Activated CD4-positive, alpha-beta T cell treated with anti-CD3 and anti-CD28 coated beads, Interleukin-2, amount 10 ng/mL, durations not matched to agents 24 days and 14 days (primary cell): ENCODE data around the gene ST6GALNAC3. TPM values are rescaled to one million over a fixed set of nuclear protein-coding genes. Genes with fewer than 3 reads are reported as not detected.

Experiments
- DNase-seq: peaks from one replicate; pipeline ENCODE4 v3.0.0; 2022
- H3K27ac Mint-ChIP-seq: one replicate; pipeline ENCODE4 v1.8.0; 2022; ENCODE audit warnings: mild to moderate bottlenecking, mixed read lengths
- H3K27me3 Mint-ChIP-seq: one replicate; pipeline ENCODE4 v1.8.0; 2022; ENCODE audit warnings: mixed read lengths
- H3K36me3 Mint-ChIP-seq: one replicate; pipeline ENCODE4 v1.8.0; 2022; ENCODE audit warnings: low read depth, mild to moderate bottlenecking, mixed read lengths
- H3K4me1 Mint-ChIP-seq: one replicate; pipeline ENCODE4 v1.8.0; 2021; ENCODE audit warnings: mixed read lengths
- H3K4me3 Mint-ChIP-seq: one replicate; pipeline ENCODE4 v1.8.0; 2022; ENCODE audit warnings: mild to moderate bottlenecking, moderate library complexity, mixed read lengths
- H3K9me3 Mint-ChIP-seq: one replicate; pipeline ENCODE4 v1.8.0; 2021; ENCODE audit warnings: mixed read lengths
- intact Hi-C: fragments of 100-400 bp; cut with micrococcal nuclease; formaldehyde crosslinking; loops from one replicate; pipeline ENCODE4 v1.15.1; 2023
- total RNA-seq: library from RNA; stranded (reverse); gene quantifications from 2 replicates; pipeline ENCODE4 v1.2.3, GENCODE V29; 2022

ST6GALNAC3 gene
- total RNA-seq, 1 donor from 2014 or later: 0.28 TPM

DNA sequence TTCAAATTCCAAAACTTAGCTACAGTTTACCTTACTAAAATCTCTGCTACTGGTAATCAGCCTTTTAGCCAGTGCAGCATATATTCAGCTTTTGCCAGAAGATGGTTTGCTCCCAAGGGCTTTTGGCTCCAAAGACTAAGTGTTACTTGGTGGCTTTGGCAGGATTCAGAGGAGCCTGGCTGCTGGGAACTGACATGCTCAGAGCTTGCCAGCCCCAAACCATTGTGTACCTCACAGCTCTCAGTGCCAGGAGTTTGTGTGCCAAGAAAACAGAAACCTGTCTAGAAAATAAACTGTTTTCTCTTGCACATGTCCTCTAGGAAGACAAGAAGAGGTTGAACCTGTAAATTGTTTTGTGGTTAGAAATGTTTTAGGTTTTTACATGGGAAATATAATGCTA is 315.9 kb downstream of the ST6GALNAC3 start:
- Mint-ChIP-seq H3K27ac (no peak overlapping the region), H3K27me3 (no peaks in the 10 kb centered on the region)

DNA sequence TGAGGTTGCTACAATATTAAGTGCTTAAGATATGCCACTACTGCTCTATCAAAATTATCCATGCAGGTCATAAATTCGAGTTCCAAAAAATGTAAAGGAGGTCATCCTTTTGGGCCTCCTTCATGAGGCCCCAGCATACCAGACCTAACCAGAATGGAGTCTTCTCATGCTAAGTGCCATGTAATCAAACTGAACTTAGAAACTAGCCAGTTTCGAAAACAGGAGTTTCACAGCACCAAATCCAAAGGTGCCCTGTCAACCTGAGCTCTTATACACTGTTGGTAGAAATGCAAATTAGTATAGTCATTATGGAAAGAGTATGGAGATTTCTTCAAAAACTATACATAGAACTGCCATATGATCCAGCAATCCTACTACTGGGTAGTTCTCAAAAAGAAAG is 320.5 kb downstream of the ST6GALNAC3 start:
- H3K36me3 Mint-ChIP-seq: no peaks in the 10 kb centered on the region
- no peaks in the 10 kb centered on the region for H3K27me3 Mint-ChIP-seq
- H3K4me1 Mint-ChIP-seq: no peaks in the 10 kb centered on the region
- no peak for DNase-seq
- no peak overlapping the region for H3K4me3 Mint-ChIP-seq
- H3K9me3 Mint-ChIP-seq: peaks cover 7% of the 10 kb centered on the region
- intact Hi-C loops: no loop called here
- no peak overlapping the region for H3K27ac Mint-ChIP-seq

More for the DNA sequence above, 315.9 kb downstream of the ST6GALNAC3 start:
- no peaks in the 10 kb centered on the region for H3K36me3 Mint-ChIP-seq
- DNase-seq: no peak
- H3K9me3 Mint-ChIP-seq: peaks cover 4% of the 10 kb centered on the region
- no peaks in the 10 kb centered on the region for H3K4me1 Mint-ChIP-seq
- H3K4me3 Mint-ChIP-seq: no peak overlapping the region
- intact Hi-C loops: no loop called here

DNA sequence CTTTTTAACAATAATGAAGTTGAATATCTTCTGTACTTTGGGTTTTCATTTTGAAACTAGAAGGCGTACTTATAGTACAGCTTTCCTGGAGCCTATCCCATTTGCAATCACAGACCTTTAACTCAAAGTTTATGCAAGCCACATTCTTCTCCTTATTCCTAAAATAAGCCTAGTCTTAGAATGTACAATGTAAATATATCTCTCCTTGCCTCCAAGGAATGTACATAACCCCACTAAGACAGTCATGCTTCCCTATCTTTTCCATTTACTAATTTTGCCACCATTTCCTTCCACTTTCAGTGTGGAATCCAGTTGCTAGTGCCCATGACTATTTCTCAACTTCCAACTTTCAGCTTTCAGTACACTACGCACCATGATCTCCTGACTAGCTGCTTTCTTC is 327.6 kb downstream of the ST6GALNAC3 start:
- Mint-ChIP-seq H3K27me3 (no peaks in the 10 kb centered on the region), H3K27ac (no peak overlapping the region), H3K4me1 (no peaks in the 10 kb centered on the region), H3K36me3 (no peaks in the 10 kb centered on the region), H3K4me3 (no peak overlapping the region), H3K9me3 (peaks cover 3% of the 10 kb centered on the region)
- intact Hi-C loops: no loop called here
- DNase-seq: no peak

DNA sequence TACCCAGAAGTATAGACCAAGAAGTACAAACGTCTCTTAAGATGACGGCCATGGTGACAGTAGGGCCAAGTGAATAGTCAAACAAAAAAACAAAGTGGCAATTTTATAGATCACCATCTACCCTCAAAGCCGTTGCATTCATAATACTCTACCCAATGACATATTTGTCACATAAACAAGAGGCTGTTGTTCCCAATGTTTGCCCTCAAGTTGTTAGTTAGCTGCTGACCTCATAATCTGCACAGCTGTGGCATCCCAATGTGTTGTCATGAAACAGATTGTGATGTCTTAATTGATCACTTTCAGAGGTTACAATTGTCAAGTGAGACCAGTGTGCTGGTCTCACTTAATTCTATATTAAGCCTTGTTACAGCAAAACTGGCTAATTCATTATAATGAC is 333.8 kb downstream of the ST6GALNAC3 start:
- intact Hi-C loops: no loop called here
- Mint-ChIP-seq H3K4me1 (no peaks in the 10 kb centered on the region), H3K9me3 (no peaks in the 10 kb centered on the region), H3K27ac (no peak overlapping the region), H3K27me3 (peaks cover 2% of the 10 kb centered on the region), H3K36me3 (no peaks in the 10 kb centered on the region), H3K4me3 (no peak overlapping the region)
- DNase-seq: no peak

DNA sequence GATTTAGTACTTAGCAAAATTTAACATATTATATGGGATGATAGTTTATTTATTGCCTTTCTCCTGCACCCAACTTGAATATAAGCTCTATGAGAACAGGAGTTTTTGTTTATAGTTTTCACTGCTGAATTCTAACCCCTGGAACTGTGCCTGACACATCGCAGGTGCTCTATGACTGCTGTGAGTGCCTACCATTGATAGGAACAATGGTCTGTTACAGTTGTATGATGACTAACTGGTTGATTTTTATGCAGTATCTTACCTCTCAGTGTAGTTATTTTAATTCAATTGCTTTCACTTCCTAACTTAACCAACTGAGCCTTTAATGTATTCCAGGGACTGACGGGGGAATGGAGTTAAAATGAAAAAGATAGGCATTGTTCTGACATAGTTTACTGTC is 336.0 kb downstream of the ST6GALNAC3 start:
- H3K36me3 Mint-ChIP-seq: no peaks in the 10 kb centered on the region
- peaks cover 2% of the 10 kb centered on the region for H3K27me3 Mint-ChIP-seq
- no peaks in the 10 kb centered on the region for H3K9me3 Mint-ChIP-seq
- H3K27ac Mint-ChIP-seq: no peak overlapping the region
- no peak overlapping the region for H3K4me3 Mint-ChIP-seq
- intact Hi-C loops: no loop called here
- DNase-seq: no peak
- no peaks in the 10 kb centered on the region for H3K4me1 Mint-ChIP-seq

DNA sequence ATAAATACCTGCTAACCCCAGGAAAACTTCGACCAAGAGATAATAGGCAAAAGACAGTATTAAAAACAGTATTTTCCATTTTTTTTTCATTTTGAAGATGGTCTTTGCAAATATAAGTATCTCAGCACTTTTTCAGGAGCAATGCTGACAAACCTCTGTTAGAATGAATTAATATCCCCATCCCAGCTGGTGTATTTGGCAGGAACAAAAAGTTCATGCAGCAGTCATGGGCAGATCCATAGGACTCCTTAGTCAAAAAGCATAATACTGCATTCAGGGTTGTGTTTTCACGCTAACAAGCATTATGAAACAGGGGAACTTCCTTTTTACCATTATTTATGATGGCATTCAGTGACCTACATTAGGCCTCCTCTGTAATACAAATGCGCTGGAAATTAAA is 344.0 kb downstream of the ST6GALNAC3 start:
- Mint-ChIP-seq H3K4me3 (no peak overlapping the region), H3K4me1 (no peaks in the 10 kb centered on the region), H3K36me3 (no peaks in the 10 kb centered on the region), H3K27me3 (no peaks in the 10 kb centered on the region), H3K9me3 (no peaks in the 10 kb centered on the region), H3K27ac (no peak overlapping the region)
- DNase-seq: no peak
- intact Hi-C loops: no loop called here

DNA sequence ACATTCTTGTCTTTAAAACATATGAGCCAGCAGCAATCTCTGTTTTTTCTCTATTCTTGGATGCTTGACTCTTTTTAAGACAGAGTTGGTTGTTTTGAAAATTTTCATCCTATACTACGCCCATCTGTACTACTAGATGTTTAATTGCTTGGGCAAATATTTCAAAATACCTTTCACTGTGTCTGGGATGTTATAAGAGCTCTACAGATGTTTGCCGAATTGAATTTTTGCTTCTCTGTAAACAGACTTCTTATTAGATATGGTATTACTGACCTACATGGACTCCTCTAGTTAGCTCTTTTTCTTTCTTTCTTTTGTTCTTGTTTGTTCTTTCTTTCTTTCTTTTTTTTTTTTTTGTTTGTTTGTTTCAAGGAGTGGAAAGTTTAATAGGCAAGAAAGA is 345.1 kb downstream of the ST6GALNAC3 start:
- no peaks in the 10 kb centered on the region for H3K27me3 Mint-ChIP-seq
- no peak overlapping the region for H3K27ac Mint-ChIP-seq
- no peaks in the 10 kb centered on the region for H3K9me3 Mint-ChIP-seq
- intact Hi-C loops: loop anchor here (10.0 kb wide), 1 partner anchor 265 kb away; no protein-coding TSS in a partner anchor
- H3K4me3 Mint-ChIP-seq: no peak overlapping the region
- H3K36me3 Mint-ChIP-seq: no peaks in the 10 kb centered on the region
- H3K4me1 Mint-ChIP-seq: no peaks in the 10 kb centered on the region
- no peak for DNase-seq

DNA sequence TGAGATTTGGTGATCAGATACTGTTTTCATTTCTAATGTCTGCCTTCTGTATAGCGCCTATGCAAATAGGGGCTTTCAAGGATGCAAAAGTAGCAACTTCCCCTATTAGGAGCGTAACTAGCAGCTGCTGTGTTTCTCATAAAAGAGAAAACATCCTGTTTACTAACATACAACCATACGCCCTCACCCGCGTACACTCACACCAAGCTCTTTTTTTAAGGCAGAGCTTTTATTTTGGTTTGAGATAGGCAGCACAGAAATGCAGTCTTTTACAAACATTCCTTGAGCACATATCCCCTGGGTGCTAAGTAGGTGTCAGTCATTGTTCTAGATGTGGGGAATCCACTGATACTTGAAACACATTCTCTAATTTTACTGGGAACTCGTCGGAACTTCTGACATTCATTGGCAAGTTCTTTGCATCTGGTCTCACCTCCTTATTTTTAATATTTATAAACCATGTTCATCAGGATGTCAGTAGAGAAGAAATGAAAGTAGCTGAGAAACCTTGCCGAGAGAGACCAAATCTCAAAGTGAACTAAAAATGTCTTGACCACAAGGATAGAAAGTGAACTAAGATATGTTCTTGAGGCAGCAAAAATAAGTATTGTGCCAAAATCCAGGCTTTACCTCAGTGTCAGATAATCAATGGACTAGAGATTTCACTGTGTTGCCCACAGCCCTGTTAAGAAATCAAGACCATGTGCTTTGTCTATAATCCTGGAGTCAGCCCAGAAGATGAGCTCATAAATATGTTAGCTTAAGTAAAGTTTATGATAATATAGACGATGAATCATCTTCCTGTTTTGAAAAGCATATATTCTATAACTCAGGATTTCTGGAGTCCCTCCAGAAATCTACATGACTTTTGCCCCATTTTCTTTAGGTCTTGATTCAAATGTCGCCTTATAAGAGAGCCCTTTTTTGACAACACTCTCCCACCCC is 350.9 kb downstream of the ST6GALNAC3 start:
- H3K4me3 Mint-ChIP-seq: no peak overlapping the region
- H3K27ac Mint-ChIP-seq: no peak overlapping the region
- H3K9me3 Mint-ChIP-seq: peaks cover 4% of the 10 kb centered on the region
- no peak for DNase-seq
- H3K4me1 Mint-ChIP-seq: no peaks in the 10 kb centered on the region
- intact Hi-C loops: loop anchor here (10.0 kb wide), 1 partner anchor 271 kb away; no protein-coding TSS in a partner anchor
- H3K27me3 Mint-ChIP-seq: no peaks in the 10 kb centered on the region
- H3K36me3 Mint-ChIP-seq: no peaks in the 10 kb centered on the region

DNA sequence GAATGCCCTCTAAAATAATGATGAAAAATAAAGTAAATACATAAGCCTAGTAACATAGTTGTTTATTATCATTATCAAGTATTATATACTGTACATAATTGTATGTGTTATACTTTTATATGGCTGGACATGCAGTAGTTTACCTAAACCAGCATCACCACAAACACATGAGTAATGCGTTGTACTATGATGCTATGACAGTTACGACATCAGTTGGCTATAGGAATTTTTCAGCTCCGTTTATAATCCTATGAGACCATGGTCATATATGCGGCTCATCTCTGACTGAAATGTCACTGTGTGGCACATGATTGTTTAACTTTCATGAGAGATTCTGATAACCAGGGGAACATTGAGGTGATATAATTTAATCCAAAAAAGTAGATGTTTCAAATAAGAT is 352.1 kb downstream of the ST6GALNAC3 start:
- intact Hi-C loops: loop anchor here (10.0 kb wide), 1 partner anchor 272 kb away; no protein-coding TSS in a partner anchor
- H3K36me3 Mint-ChIP-seq: no peaks in the 10 kb centered on the region
- H3K9me3 Mint-ChIP-seq: peaks cover 4% of the 10 kb centered on the region
- H3K4me1 Mint-ChIP-seq: no peaks in the 10 kb centered on the region
- no peak overlapping the region for H3K4me3 Mint-ChIP-seq
- no peak overlapping the region for H3K27ac Mint-ChIP-seq
- no peak for DNase-seq
- H3K27me3 Mint-ChIP-seq: peaks cover 2% of the 10 kb centered on the region

DNA sequence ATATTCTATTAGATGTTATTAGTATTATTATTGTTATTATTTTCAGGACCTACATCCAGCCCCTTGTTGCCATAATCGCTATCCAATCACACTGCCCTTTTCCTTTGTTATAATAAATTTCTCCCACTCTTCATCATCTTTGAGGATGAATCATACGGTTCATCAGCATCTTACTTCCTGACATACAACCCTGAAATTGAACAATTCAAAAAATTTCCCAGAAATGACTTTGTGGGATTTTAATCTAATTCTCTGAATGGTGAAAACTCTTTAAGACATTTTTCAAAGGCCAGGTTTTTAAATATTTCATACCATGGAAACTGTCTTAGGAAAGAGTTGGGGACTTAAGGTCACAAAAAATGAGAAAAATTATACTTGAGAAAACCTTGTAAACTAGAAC is 353.5 kb downstream of the ST6GALNAC3 start:
- no peak overlapping the region for H3K27ac Mint-ChIP-seq
- peaks cover 2% of the 10 kb centered on the region for H3K27me3 Mint-ChIP-seq
- H3K36me3 Mint-ChIP-seq: no peaks in the 10 kb centered on the region
- intact Hi-C loops: loop anchor here (10.0 kb wide), 1 partner anchor 273 kb away; no protein-coding TSS in a partner anchor
- H3K9me3 Mint-ChIP-seq: peaks cover 4% of the 10 kb centered on the region
- H3K4me1 Mint-ChIP-seq: no peaks in the 10 kb centered on the region
- no peak for DNase-seq
- H3K4me3 Mint-ChIP-seq: no peak overlapping the region

DNA sequence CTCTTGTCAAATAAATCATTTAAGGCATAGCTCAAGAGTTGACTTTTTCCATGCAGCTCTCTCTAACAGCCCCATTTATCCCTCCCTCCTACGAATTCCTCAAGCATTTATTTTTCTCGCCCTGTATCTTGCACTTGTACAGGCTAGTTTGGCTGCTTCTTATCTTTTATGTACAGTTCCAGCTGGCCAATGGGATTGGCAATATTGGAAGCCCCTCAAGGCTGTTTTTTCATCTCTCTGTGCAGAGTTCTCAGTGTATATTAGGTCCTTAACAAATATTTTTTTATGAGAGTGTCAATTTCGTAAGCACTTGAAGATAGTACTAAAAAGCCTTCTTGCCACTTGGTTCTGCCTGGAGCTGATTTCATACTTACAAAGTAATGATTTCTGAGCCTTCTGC is 356.0 kb downstream of the ST6GALNAC3 start:
- H3K36me3 Mint-ChIP-seq: no peaks in the 10 kb centered on the region
- H3K27me3 Mint-ChIP-seq: peaks cover 2% of the 10 kb centered on the region
- no peak overlapping the region for H3K4me3 Mint-ChIP-seq
- DNase-seq: no peak
- intact Hi-C loops: no loop called here
- H3K9me3 Mint-ChIP-seq: peaks cover 4% of the 10 kb centered on the region
- H3K27ac Mint-ChIP-seq: no peak overlapping the region
- H3K4me1 Mint-ChIP-seq: no peaks in the 10 kb centered on the region

DNA sequence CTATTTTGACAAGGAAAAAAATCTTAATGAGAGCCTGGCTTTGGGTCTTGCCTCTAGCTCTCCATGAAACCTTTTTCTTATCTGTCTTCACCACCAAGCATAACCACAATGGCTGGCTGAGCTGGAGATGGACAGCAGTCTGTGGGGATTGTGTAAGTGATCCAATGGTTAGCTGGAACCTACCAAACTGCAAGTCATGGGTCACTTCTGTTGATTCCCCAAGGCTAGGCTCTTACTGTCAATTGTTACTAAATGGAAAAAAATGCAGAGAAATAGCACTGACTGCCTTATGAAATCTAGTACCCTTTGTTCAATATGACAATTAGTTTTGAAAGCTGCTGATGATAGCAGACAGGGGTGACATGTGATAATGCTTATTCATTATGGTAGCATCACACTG is 359.0 kb downstream of the ST6GALNAC3 start:
- H3K27ac Mint-ChIP-seq: no peak overlapping the region
- no peaks in the 10 kb centered on the region for H3K4me1 Mint-ChIP-seq
- intact Hi-C loops: no loop called here
- H3K27me3 Mint-ChIP-seq: peaks cover 2% of the 10 kb centered on the region
- DNase-seq: no peak
- H3K36me3 Mint-ChIP-seq: no peaks in the 10 kb centered on the region
- H3K4me3 Mint-ChIP-seq: no peak overlapping the region
- no peaks in the 10 kb centered on the region for H3K9me3 Mint-ChIP-seq

DNA sequence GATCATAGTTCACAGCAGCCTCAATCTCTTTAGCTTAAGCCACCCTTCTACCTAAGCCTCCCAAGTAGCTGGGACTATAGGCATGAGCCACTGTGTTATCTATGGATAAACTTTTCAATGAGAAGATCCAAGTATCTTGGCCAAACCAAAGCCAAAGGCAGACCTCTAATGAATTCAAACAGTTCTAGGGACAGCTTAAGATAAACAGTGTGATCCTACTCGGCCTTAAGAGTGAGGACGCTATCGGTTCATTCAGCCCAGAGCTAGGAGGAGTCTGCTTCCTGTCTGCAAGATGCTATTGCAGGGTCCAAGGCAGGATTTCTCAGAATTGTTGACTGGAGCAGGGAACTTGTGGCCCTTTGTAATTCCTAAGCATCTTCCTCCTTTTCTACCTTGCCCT is 368.7 kb downstream of the ST6GALNAC3 start:
- no peaks in the 10 kb centered on the region for H3K36me3 Mint-ChIP-seq
- H3K27ac Mint-ChIP-seq: no peak overlapping the region
- intact Hi-C loops: no loop called here
- no peaks in the 10 kb centered on the region for H3K4me1 Mint-ChIP-seq
- peaks cover 16% of the 10 kb centered on the region for H3K9me3 Mint-ChIP-seq
- H3K27me3 Mint-ChIP-seq: no peaks in the 10 kb centered on the region
- no peak for DNase-seq
- H3K4me3 Mint-ChIP-seq: no peak overlapping the region

DNA sequence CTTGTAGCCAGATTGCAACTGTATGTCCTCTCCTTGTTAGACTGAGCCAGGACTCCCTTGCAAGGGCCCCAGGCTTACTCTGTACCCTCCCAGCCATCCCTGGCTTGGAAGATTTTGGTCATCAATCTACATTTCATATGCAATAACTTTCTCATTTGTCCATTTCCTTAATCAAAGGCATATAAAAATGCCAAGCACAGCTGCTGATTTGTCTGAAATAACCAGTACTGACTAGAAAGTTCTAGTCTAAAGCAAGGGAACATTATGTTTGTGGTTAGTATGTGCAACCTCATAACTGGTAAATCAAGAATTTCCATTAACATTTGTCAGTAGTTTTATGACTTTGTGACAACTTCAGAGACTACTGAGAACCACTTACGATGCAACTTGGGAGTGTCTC is 370.2 kb downstream of the ST6GALNAC3 start:
- intact Hi-C loops: no loop called here

More for the DNA sequence above, 370.2 kb downstream of the ST6GALNAC3 start:
- H3K27ac Mint-ChIP-seq: no peak overlapping the region
- H3K4me3 Mint-ChIP-seq: no peak overlapping the region
- no peak for DNase-seq
- no peaks in the 10 kb centered on the region for H3K4me1 Mint-ChIP-seq
- no peaks in the 10 kb centered on the region for H3K27me3 Mint-ChIP-seq
- H3K36me3 Mint-ChIP-seq: no peaks in the 10 kb centered on the region
- H3K9me3 Mint-ChIP-seq: peaks cover 16% of the 10 kb centered on the region
